ENCODE measurements around the gene CNTN4.
A peak's percentile ranks its signal among the peaks of the same experiment; 100 is the strongest.
"Not testable (repeated sequence)": the region's sequence is repeated elsewhere in the genome, so short reads cannot be mapped to it uniquely, and the experiment has no call there.

Gene CNTN4

DNA sequence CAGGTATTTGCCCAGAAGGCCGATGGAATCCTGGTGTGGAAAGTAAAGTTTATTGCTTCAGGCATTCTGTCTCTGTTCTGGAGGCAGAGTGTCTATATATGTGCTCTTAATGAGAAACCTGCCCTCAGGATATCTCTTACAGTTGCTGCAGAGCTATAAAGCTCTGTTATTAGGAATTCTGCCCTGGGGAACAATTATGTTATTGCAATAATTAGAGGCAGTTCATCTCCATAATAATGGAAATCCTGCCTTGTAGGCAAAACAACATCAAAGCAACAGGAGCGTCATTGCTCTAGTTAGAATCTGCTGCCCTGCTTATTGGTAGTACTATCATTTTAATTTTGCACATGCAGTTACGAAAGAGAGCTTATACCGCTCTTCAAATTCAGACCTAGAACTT, 835.9 kb downstream of the CNTN4 start:
- FAIRE-seq: no peak

GRCh38 chr3:2937055-2937454, 838.4 kb downstream of the CNTN4 start:
- no peak for FAIRE-seq

DNA sequence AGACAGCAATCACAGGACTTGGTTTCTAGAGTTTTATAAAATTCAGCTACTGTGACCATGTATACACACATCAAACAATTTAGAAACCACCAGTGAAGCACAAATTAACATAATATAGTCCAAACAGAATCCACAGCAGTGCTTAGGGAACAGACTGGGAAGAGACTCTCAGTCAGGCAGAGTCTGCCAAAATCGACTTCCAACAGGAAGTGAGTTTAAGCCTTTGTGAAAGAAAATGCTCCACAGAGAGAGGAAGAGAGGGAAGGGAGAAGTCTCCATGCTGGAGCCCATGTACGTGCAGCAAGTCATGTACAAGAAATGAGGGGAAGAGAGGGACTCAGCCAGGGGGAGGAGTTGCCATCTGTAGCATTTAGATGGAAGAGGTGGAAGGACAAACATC, 838.9 kb downstream of the CNTN4 start:
- FAIRE-seq: no peak

- no peak for FAIRE-seq
Observed at GRCh38 chr3:2938711-2939110, 840.0 kb downstream of the CNTN4 start.

DNA sequence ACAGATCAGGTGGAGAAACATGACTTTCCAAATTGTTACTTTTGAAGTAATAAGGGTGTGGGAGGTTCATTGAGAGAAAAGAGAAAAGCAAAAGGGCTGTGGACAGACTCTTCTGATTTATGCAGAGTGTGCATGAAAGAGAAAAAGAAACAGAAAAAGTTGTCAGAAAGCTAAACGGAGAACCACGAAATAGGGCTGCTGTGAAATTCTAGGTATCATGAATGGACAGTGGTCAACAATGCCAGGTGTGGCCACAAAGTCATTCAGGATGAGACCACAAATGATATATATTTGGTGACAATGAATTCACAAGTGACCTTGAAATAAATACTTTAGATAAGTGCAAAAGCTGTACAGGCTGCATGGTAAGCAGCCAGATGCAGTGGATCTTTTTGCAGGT, 841.4 kb downstream of the CNTN4 start:
- FAIRE-seq: no peak

GRCh38 chr3:2944628-2945027, 846.0 kb downstream of the CNTN4 start:
- FAIRE-seq: no peak

- FAIRE-seq: peak; percentile 47
Observed at GRCh38 chr3:2945121-2945520, 846.5 kb downstream of the CNTN4 start.

DNA sequence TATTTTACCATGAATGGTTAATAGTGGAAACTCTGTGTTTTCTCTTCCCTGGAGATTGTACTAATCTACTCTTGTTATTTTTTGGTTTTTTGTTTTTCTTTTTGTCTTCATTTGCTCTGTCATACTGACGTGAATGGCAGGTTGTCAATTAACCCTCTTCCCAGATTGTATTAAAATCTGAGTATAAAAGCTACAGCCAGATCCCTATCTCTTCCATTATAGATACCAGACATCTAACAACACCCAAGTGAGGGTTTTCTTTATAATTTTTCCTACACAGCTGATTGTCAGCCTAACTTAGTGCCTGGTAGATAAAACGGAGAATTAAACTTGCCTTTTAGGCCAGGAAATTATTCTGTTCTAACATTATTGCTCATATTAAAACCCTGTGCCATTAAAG, 848.9 kb downstream of the CNTN4 start:
- no peak for FAIRE-seq

DNA sequence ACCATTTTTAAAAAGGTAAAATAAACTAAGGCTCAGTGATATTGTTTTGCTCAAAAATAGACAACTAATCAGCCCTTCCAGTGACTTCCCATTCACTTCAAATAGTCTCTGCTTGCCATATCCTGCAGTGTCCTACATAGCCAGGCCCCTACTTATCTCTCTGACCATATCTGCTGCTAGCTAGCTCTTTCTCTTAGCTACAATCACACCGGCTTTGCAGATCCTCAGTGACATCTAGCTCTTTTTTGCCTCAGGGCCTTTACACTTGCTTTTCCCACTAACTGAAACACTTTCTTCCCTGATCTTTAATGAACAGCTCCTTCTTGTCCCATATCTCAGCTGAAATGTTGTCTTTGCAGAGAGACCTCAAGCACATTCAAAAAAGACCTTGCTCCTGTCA, 850.2 kb downstream of the CNTN4 start:
- FAIRE-seq: no peak

DNA sequence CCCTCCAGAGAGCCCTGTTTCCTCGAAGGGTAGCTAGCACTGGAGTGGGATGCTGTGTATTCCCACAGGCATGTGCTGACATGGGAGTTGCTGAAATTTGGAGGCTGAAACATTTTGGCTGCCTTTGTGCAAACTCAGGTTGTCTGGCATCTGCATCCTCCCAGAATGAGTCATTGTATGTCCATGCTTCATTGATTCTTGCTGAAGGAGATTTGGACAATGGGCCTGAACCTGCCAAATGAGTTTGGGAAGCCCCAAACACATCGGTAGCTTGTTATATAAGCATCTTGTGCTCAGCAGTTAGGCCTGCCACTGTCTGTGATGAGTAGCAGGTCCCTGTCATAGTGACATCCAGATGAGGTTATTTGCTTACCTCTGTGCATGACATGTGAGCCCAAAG, 851.5 kb downstream of the CNTN4 start:
- FAIRE-seq: no peak

DNA sequence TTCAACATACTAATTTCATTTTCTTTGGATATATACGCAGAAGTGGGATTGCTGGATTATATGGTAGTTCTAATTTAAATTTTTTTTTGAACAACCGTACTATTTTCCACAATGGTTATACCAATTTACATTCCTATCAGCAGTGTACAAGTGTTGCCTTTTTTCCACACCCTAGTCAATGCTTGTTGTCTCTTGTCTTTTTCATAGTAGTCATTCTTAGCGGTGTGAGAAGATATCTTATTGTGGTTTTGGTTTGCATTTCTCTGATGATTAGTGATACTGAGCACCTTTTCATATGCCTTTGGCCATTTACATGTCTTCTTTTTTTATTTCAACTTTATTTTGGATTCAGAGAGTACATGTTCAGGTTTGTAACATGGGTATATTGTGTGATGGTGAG, 858.4 kb downstream of the CNTN4 start:
- FAIRE-seq: no peak

- FAIRE-seq: no peak
Observed at GRCh38 chr3:2958551-2958950, 859.9 kb downstream of the CNTN4 start.

DNA sequence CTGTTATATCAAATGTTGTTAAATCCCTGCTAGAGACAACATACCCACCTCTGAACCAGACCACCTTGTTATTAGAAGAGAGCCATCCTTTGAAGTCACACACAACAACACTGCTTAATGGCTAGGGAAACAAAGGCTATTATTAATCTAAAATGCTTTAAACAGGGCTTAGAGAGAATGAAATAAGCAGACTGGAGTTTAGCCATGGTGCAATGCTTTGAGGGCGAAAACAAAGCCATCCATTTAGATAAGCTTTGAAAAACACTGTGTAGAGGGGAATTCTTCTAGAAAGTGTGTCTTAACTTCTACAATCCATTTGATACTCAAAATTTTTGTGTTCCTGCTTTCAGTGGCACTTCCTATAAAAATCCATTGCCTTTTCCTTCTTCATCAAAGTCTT, 862.9 kb downstream of the CNTN4 start:
- no peak for FAIRE-seq

GRCh38 chr3:2967871-2968270, 869.2 kb downstream of the CNTN4 start:
- no peak for FAIRE-seq

DNA sequence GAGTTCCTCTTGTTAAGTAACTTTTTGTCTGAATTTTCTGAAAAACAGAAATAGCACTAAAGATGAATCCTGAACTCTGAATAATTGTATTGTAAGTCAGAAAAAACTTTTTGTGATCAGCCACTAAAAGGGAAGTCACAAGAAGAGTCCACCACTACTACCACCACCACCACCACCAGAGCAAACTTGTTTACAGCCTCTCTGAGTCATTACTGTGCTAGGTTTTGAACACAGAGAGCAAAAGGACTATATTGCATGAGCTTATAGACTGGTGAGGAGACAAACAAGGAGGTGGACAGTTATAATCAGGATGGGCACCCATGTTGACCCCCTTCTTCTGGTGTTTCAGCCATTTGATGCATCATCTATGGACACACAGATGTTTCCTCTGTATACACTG, 869.8 kb downstream of the CNTN4 start:
- FAIRE-seq: no peak

- FAIRE-seq: peak; percentile 84
Observed at GRCh38 chr3:2976212-2976611, 877.5 kb downstream of the CNTN4 start.

- no peak for FAIRE-seq
Observed at GRCh38 chr3:2976796-2977195, 878.1 kb downstream of the CNTN4 start.

GRCh38 chr3:2978977-2979732, 880.5 kb downstream of the CNTN4 start:
- FAIRE-seq: peak; percentile 66

DNA sequence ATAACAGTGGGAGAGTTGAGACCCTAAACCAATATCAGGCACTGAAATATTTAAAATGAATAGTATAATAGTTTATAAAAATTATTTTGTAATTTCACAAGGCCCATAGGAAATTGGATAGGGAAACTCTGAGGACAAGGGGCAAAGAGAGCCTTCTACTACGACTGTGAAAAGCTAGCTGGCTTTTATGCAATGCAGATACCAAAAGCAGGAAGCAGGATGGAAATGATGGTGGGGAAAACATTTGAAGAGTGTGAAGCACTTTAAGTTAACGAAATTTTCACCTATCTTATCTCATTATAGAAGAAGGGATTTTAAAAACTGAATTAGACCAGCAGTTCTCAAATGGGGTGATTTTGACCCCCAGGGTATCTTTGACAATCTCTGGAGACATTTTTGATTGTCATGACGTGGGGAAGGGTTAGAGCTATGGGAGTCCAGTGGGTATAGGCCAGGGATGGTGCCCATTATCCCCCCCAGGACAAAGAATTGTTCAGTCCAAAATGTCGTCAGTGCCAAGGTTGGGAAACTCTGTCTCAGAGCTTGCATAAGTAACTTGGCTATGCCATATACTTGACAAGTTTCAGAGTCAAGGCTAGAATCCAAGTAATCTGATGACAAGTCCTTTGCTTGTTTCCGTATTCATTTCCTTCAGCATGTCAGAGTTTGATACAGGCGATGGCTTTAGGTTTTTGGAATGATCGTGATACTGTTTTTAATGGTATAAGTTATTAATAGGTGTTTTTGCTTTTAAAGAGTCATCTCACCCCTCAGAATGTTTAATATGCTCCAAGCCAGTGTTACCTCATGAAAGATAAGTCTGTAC, 885.6 kb downstream of the CNTN4 start:
- FAIRE-seq: no peak

- FAIRE-seq: no peak
Observed at GRCh38 chr3:2984831-2985220, 886.2 kb downstream of the CNTN4 start.

DNA sequence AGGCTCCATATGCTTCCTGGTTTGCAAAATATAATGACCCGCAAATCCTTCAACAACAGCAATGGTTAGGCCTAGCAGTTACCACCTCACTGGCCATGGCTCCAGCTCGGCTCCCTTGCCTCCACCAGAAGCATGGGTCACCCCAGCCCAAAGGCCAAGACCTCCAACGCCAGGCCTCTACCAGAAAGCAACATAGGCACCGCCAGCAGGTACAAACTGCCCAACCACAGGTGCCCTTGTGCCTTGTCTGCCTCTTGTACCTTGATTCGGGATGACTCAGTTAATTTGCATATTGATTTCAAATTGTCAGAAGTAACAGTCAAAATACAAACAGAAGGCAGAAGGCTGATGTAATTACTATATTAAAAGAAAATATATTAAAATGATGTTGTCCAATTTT, 886.8 kb downstream of the CNTN4 start:
- FAIRE-seq: no peak

GRCh38 chr3:2992534-2992933, 893.9 kb downstream of the CNTN4 start:
- no peak for FAIRE-seq

DNA sequence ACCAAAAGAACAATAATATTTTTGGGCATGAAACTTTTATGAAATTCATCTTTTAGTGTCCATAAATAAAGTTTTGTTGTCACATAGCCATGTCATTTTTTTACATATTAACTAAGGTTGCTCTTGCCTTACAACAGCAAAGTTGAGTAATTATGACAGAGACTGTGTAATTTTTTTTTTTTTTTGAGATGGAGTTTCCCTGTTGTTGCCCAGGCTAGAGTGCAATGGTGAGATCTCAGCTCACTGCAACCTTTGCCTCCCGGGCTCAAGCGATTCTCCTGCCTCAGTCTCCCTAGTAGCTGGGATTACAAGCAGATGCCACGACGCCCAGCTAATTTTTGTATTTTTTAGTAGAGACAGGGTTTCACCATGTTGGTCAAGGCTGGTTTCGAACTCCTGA, 894.5 kb downstream of the CNTN4 start:
- not testable (repeated sequence) for FAIRE-seq

- no peak for FAIRE-seq
Observed at GRCh38 chr3:2993736-2994135, 895.1 kb downstream of the CNTN4 start.

GRCh38 chr3:2995195-2995594, 896.5 kb downstream of the CNTN4 start:
- FAIRE-seq: no peak

Measured in islet of Langerhans (tissue), 1 donor.